GM23338 (cell line): Measurements from ENCODE around the gene SERINC5. TPM values are rescaled to one million over a fixed set of nuclear protein-coding genes. Genes with fewer than 3 reads are reported as not detected.

Experiments
- ATAC-seq: fragments of 200-7000 bp; cut with Tn5 transposase; 3 replicates; pipeline ENCODE4 v1.9.1; 2020
- DNase-seq: peaks from one replicate; pipeline ENCODE4 v3.0.0-alpha.2; 2015; ENCODE audit warnings: low spot score
- H2AFZ ChIP-seq: fragments of 200-600 bp; sonication (generic); 2 replicates; pipeline ENCODE4 v1.8.0; 2016; ENCODE audit warnings: antibody characterized with exemption, mild to moderate bottlenecking, moderate library complexity
- H3F3A ChIP-seq: fragments of 200-600 bp; sonication (generic); replicated peaks from 2 replicates; pipeline ENCODE4 v1.8.0; 2017; ENCODE audit warnings: antibody characterized with exemption, mixed run types, low read depth
- H3K27ac ChIP-seq: fragments of 200-600 bp; sonication (generic); 2 replicates; pipeline ENCODE4 v1.6.1; 2016; ENCODE audit warnings: low read depth
- H3K27me3 ChIP-seq: fragments of 200-600 bp; sonication (generic); 2 replicates; pipeline ENCODE4 v1.8.0; 2016; ENCODE audit warnings: mild to moderate bottlenecking, mixed run types, moderate library complexity; ENCODE audit not compliant: insufficient read depth
- H3K36me3 ChIP-seq: fragments of 200-600 bp; sonication (generic); 2 replicates; pipeline ENCODE4 v1.8.0; 2016; ENCODE audit warnings: mild to moderate bottlenecking; ENCODE audit not compliant: insufficient read depth
- H3K4me1 ChIP-seq: fragments of 200-600 bp; sonication (generic); 2 replicates; pipeline ENCODE4 v1.8.0; 2016; ENCODE audit warnings: mild to moderate bottlenecking, moderate library complexity; ENCODE audit not compliant: insufficient read depth
- H3K4me2 ChIP-seq: fragments of 200-600 bp; sonication (generic); 2 replicates; pipeline ENCODE4 v1.7.1; 2017; ENCODE audit warnings: mixed run types
- H3K4me3 ChIP-seq: fragments of 200-600 bp; sonication (generic); 2 replicates; pipeline ENCODE4 v1.6.1; 2016; ENCODE audit warnings: mixed run types
- H3K79me2 ChIP-seq: fragments of 200-600 bp; sonication (generic); replicated peaks from 2 replicates; pipeline ENCODE4 v1.8.0; 2017; ENCODE audit warnings: mild to moderate bottlenecking; ENCODE audit not compliant: insufficient read depth
- H3K9me2 ChIP-seq: fragments of 200-600 bp; sonication (generic); 2 replicates; pipeline ENCODE4 v1.8.0; 2017; ENCODE audit not compliant: insufficient read depth
- H4K20me1 ChIP-seq: fragments of 200-600 bp; sonication (generic); replicated peaks from 2 replicates; pipeline ENCODE4 v1.8.0; 2017; ENCODE audit warnings: mild to moderate bottlenecking; ENCODE audit not compliant: insufficient read depth
- H3K27ac Mint-ChIP-seq: 2 replicates; pipeline ENCODE4 v1.8.0; 2020; ENCODE audit warnings: inconsistent platforms, mild to moderate bottlenecking, moderate library complexity, mixed read lengths
- H3K27me3 Mint-ChIP-seq: 3 replicates; pipeline ENCODE4 v1.8.0; 2022; ENCODE audit warnings: low read depth, mild to moderate bottlenecking, moderate library complexity, mixed read lengths, inconsistent platforms; ENCODE audit not compliant: insufficient read depth, poor library complexity
- H3K36me3 Mint-ChIP-seq: 3 replicates; pipeline ENCODE4 v1.8.0; 2021; ENCODE audit warnings: low read depth, mild to moderate bottlenecking, inconsistent platforms, moderate library complexity, mixed read lengths
- H3K4me1 Mint-ChIP-seq: 3 replicates; pipeline ENCODE4 v1.8.0; 2020; ENCODE audit warnings: mild to moderate bottlenecking, inconsistent platforms, mixed read lengths
- H3K4me3 Mint-ChIP-seq: 3 replicates; pipeline ENCODE4 v1.8.0; 2021; ENCODE audit warnings: moderate library complexity, mild to moderate bottlenecking, inconsistent platforms, mixed read lengths
- H3K9me3 Mint-ChIP-seq: 3 replicates; pipeline ENCODE4 v1.8.0; 2020; ENCODE audit warnings: moderate library complexity, mild to moderate bottlenecking, inconsistent platforms, mixed read lengths
- CTCF ChIP-seq, 2 experiments: fragments of 200-600 bp in 1 of 2; sonication (generic) in 1 of 2; conservative IDR thresholded peaks; 2 replicates each; pipeline versions ENCODE4 v1.5.1 to v1.6.1; 2016 to 2017; ENCODE audit warnings: antibody characterized with exemption in 2 of 2, low read depth in 2 of 2, mild to moderate bottlenecking in 2 of 2, moderate library complexity in 1 of 2
- ETS1 ChIP-seq: IDR thresholded peaks from 2 replicates; pipeline ENCODE4 v1.6.1; 2016; ENCODE audit warnings: antibody characterized with exemption
- EZH2phosphoT487 ChIP-seq: fragments of 200-600 bp; sonication (generic); IDR thresholded peaks from one replicate; pipeline ENCODE4 v1.8.1; 2018; ENCODE audit warnings: antibody characterized with exemption; ENCODE audit not compliant: unreplicated experiment
- REST ChIP-seq: IDR thresholded peaks from one replicate; pipeline ENCODE4 v1.6.1; 2018; ENCODE audit warnings: antibody characterized with exemption; ENCODE audit not compliant: unreplicated experiment
- STAT1 ChIP-seq: IDR thresholded peaks from one replicate; pipeline ENCODE4 v1.6.1; 2016; ENCODE audit warnings: antibody characterized with exemption; ENCODE audit not compliant: unreplicated experiment
- ZNF462 ChIP-seq: fragments of 250-450 bp; sonication (Bioruptor Pico); IDR thresholded peaks from 2 replicates; pipeline ENCODE4 v1.5.0; 2020; ENCODE audit warnings: mild to moderate bottlenecking, moderate library complexity
- polyA plus RNA-seq: library from polyadenylated mRNA; unstranded; fragments of >200 nt; fragmentation: Nextera tagmentation; extraction: Ambion mirVana; gene quantifications from 2 replicates; pipeline ENCODE4 v1.2.1, GENCODE V29; 2016
- total RNA-seq: library from RNA; depleted of rRNA; stranded (reverse); fragments of >200 nt; shearing (Covaris generic); gene quantifications from 2 replicates; pipeline ENCODE4 v1.2.3, GENCODE V29; 2014

SERINC5 gene
- total and polyA plus RNA-seq, 2 experiments from 2014 or later = 34.0 to 107 TPM

- no peak for TF ChIP-seq ETS1
- TF ChIP-seq CTCF (conservative IDR thresholded peaks at IDR 0.05; ENCODE audit: low read depth in 2 of 2) = no peak
- TF ChIP-seq REST = no peak
Observed at GRCh38 chr5:80076131-80077050, 179.5 kb downstream of the SERINC5 start (continued).

GRCh38 chr5:80072103-80073073 lies 183.5 kb downstream of the SERINC5 start:
- H3K4me1 ChIP-seq = peaks cover 10% of the 10 kb centered on the region; the same call in 1 of the 2 replicates
- H3K36me3 Mint-ChIP-seq = no peaks in the 10 kb centered on the region; the same call in 2 of the 3 replicates
- H3K4me1 Mint-ChIP-seq = no peaks in the 10 kb centered on the region
- H3K79me2 ChIP-seq = no peaks in the 10 kb centered on the region
- peaks cover 6% of the 10 kb centered on the region for H3K27me3 Mint-ChIP-seq
- no peaks in the 10 kb centered on the region for H3K27me3 ChIP-seq
- no peak overlapping the region; the same call in 1 of the 2 replicates for H3K27ac Mint-ChIP-seq
- ATAC-seq (no peak), DNase-seq (no peak)
- H3K4me2 ChIP-seq = no peak overlapping the region
- no peak overlapping the region for H2AFZ ChIP-seq
- H3K36me3 ChIP-seq = no peaks in the 10 kb centered on the region
- no peaks in the 10 kb centered on the region for H4K20me1 ChIP-seq
- H3K27ac ChIP-seq = no peak overlapping the region
- H3F3A ChIP-seq = no peaks in the 10 kb centered on the region
- no peaks in the 10 kb centered on the region for H3K9me2 ChIP-seq
- no peaks in the 10 kb centered on the region for H3K9me3 Mint-ChIP-seq
- no peak overlapping the region for H3K4me3 ChIP-seq
- H3K4me3 Mint-ChIP-seq = no peak overlapping the region
- no peak for TF ChIP-seq STAT1
- no peak for TF ChIP-seq ZNF462 (CRISPR knock-in tag)
- TF ChIP-seq EZH2phosphoT487 = no peak
